Astrocyte of the cerebellum (primary cell): ENCODE measurements around the gene CNTNAP2.

ENCODE experiments used
- DNase-seq: peaks from one replicate; pipeline ENCODE4 v3.0.0-alpha.2; 2011; ENCODE audit warnings: low read depth
- H3K4me3 ChIP-seq: 2 replicates; pipeline ENCODE4 v1.5.1; 2011; ENCODE audit warnings: mild to moderate bottlenecking, low read depth, low read length, moderate library complexity
- CTCF ChIP-seq: IDR thresholded peaks from 2 replicates; pipeline ENCODE4 v1.5.1; 2012; ENCODE audit warnings: low read length, low read depth, moderate library complexity, mild to moderate bottlenecking; ENCODE audit errors: missing control alignments
- in situ Hi-C: cut with HindIII; loops from 2 replicates; pipeline ENCODE4 v1.10.0; 2017; ENCODE audit warnings: low sequenced_read_pairs

CNTNAP2 gene

GRCh38 chr7:146496657-146497056 is 380.1 kb downstream of the CNTNAP2 start:
- in situ Hi-C loops = no loop called here
- no peak for TF ChIP-seq CTCF
- H3K4me3 ChIP-seq = no peak overlapping the region
- no peak for DNase-seq

DNA sequence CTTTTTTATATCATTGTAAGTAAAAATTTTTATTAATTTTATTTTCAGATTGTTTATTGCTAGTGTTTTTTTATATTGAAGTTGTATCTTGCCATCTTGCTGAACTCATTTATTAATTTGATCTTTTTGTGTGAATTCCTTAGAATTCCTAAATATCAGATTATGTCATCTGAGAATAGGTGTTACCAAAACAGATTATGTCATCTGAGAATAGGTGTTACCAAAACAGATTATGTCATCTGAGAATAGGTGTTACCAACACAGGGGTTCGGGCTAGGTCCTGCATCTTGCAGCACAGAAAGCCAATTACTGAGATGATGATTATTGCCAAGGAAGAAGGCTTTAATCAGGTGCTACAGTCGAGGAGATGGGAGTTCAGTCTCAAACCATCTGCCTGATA is 383.4 kb downstream of the CNTNAP2 start:
- H3K4me3 ChIP-seq = no peak overlapping the region
- no peak for DNase-seq
- in situ Hi-C loops = no loop called here
- no peak for TF ChIP-seq CTCF

DNA sequence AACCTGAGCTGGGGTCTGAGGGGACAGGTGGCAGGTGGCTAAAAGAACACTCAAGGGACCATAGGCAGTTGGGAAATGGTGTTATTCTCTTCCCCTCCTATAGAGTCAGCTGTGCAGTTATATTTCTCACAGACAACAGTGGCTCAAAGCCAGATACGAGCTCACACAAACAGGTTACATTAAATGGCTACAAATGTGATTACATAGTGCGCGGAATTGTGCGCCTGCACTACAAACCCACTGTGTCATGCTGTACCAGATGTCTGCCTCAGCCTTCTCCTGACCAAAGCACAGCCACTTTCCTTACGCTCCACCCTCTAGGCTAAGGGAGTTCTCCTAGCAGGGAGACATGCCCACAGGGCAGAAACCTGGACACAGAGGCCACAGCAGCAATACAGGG is 387.2 kb downstream of the CNTNAP2 start:
- no peak for TF ChIP-seq CTCF
- in situ Hi-C loops = no loop called here
- H3K4me3 ChIP-seq = no peak overlapping the region
- DNase-seq = no peak

DNA sequence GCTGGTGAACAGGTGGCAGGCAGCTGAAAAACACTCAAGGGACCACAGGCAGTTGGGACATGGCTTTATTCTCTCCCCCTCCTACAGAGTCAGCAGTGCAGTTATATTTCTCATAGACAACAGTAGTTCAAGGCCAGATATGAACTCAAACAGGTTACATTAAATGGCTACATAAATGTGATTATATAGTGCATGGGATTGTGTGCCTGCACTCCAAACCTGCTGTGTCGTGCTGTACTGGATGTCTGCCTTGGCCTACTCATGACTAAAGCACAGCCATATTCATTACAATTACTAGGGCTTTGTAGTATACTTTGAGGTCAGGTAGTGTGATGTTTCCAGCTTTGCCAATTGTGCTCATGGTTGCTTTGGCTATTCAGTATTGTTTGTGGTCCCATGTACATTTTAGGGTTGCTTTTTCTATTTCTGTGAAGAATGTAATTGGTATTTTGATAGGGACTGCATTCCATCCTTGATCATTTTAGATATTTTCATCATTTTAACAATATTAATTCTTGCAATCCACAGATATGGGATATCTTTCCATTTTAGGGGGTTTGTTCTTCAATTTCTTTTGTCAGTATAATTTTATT is 393.6 kb downstream of the CNTNAP2 start:
- no peak for DNase-seq
- no peak for TF ChIP-seq CTCF
- H3K4me3 ChIP-seq = no peak overlapping the region
- in situ Hi-C loops = no loop called here

DNA sequence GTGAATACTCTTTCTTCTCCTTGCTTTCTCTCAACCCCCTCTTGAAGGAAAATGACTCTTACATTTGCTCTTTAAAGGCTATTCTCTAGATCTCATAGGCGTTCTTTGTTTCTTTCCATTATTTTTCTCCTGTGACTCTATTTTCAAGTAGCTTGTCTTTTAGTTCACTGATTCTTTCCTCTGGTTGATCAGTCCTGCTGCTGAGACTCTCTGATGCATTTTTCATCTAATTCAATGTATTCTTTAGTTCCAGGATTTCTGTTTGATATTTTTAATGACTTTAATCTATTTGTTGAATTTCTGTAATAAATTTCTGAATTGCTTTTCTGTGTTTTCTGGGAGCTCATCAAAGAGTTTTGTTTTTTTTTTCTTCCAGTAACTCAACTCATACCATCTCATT is 397.7 kb downstream of the CNTNAP2 start:
- no peak for TF ChIP-seq CTCF
- DNase-seq = no peak
- H3K4me3 ChIP-seq = no peak overlapping the region
- in situ Hi-C loops = no loop called here

DNA sequence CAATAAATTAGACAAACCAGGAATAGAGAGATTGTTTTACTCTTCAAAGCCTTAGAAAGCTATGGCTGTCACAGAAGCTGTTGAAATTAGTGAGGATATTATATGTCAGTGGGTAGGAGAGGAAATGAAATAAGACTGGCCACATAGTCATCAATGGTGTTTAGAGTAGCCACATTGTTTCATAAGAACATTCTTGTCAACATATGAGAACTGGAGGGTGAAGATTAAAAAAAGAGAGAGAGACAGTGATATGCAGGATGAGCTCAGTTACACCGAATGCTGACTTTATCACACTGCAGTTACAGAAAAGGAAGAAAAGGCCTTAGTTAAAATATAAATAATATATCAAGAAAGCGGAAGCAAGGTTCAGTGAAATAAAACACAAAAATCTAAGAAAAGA is 412.0 kb downstream of the CNTNAP2 start:
- TF ChIP-seq CTCF = no peak
- DNase-seq = no peak
- H3K4me3 ChIP-seq = no peak overlapping the region
- in situ Hi-C loops = no loop called here

GRCh38 chr7:146539836-146540235 is 423.2 kb downstream of the CNTNAP2 start:
- H3K4me3 ChIP-seq = no peak overlapping the region
- in situ Hi-C loops = no loop called here
- TF ChIP-seq CTCF = no peak
- DNase-seq = no peak
